Testis (tissue), 2 donors: ENCODE data around the gene PDHA2.
A peak's percentile ranks its signal among the peaks of the same experiment; 100 is the strongest.

Source experiments
- POLR2A ChIP-seq: fragments of 450-650 bp; IDR thresholded peaks from one replicate; pipeline ENCODE4 v1.6.1; 2017; ENCODE audit warnings: antibody characterized with exemption, mild to moderate bottlenecking, moderate library complexity
- TF ChIP-seq, protein P1 (sequence below), 3 experiments: fragments of 450-650 bp in 2 of 3; fragments of 200-600 bp in 1 of 3; sonication (generic) in 1 of 3; IDR thresholded peaks; one replicate each; pipeline ENCODE4 v1.5.1; 2016 to 2019; ENCODE audit warnings: antibody characterized with exemption in 3 of 3, mild to moderate bottlenecking in 2 of 3, moderate library complexity in 1 of 3

DNA sequence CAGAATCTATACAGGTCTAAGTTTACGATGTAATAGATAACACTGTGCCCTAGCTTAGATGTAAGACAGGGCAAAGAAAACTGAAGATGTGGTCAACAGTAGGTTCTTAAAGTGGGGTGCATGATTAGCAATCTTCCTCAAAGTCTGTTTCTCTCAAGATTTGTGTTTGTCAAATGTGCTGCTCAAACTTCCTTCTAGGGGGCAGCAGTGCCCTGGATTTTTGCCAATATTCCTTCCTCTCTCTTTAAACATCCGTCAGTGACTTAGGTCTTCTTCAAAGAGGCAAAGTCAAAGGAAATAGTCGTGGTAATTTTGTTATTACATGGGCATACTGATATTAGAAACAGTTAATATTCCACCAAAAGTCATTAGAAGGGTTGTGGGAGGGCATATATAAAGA lies 4.2 kb upstream of the PDHA2 start:
- TF ChIP-seq, protein P1, sequence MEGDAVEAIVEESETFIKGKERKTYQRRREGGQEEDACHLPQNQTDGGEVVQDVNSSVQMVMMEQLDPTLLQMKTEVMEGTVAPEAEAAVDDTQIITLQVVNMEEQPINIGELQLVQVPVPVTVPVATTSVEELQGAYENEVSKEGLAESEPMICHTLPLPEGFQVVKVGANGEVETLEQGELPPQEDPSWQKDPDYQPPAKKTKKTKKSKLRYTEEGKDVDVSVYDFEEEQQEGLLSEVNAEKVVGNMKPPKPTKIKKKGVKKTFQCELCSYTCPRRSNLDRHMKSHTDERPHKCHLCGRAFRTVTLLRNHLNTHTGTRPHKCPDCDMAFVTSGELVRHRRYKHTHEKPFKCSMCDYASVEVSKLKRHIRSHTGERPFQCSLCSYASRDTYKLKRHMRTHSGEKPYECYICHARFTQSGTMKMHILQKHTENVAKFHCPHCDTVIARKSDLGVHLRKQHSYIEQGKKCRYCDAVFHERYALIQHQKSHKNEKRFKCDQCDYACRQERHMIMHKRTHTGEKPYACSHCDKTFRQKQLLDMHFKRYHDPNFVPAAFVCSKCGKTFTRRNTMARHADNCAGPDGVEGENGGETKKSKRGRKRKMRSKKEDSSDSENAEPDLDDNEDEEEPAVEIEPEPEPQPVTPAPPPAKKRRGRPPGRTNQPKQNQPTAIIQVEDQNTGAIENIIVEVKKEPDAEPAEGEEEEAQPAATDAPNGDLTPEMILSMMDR (IDR thresholded peaks at IDR 0.05) = peak in 1 of 3 experiments; percentile 13
- no peak for TF ChIP-seq POLR2A
